SU-DHL-6 (cell line): ENCODE data around the gene LMX1A.

ENCODE experiments used
- H2AFZ ChIP-seq: fragments of 200-600 bp; sonication (generic); 2 replicates; pipeline ENCODE4 v1.6.1; 2014; ENCODE audit warnings: low read depth, mild to moderate bottlenecking, moderate library complexity, mixed read lengths, antibody characterized with exemption, low read length; ENCODE audit not compliant: severe bottlenecking
- H3F3A ChIP-seq: fragments of 200-600 bp; shearing (Covaris generic); 2 replicates; pipeline ENCODE4 v1.6.0; 2016; ENCODE audit warnings: antibody characterized with exemption, mild to moderate bottlenecking; ENCODE audit not compliant: insufficient read depth
- H3K27ac ChIP-seq: fragments of 200-600 bp; sonication (generic); 2 replicates; pipeline ENCODE4 v1.5.1; 2016; ENCODE audit warnings: low read depth, mild to moderate bottlenecking, low read length, moderate library complexity, mixed read lengths
- H3K27me3 ChIP-seq: fragments of 200-600 bp; sonication (generic), shearing (Covaris generic); 2 replicates; pipeline ENCODE4 v1.6.0; 2014; ENCODE audit warnings: mild to moderate bottlenecking, low read length
- H3K36me3 ChIP-seq: fragments of 200-600 bp; sonication (generic); 2 replicates; pipeline ENCODE4 v1.6.1; 2014; ENCODE audit warnings: mild to moderate bottlenecking, low read length, mixed read lengths
- H3K4me2 ChIP-seq: fragments of 300-600, 200-600 bp; shearing (Covaris generic), sonication (generic); 2 replicates; pipeline ENCODE4 v1.6.0; 2014; ENCODE audit warnings: low read length, low read depth, mild to moderate bottlenecking; ENCODE audit not compliant: poor library complexity, severe bottlenecking
- H3K4me3 ChIP-seq: fragments of 200-600 bp; sonication (generic); 2 replicates; pipeline ENCODE4 v1.5.1; 2014; ENCODE audit warnings: antibody characterized with exemption, low read length, mild to moderate bottlenecking, mixed read lengths; ENCODE audit not compliant: insufficient read depth, poor library complexity, severe bottlenecking
- H3K79me2 ChIP-seq: fragments of 200-600 bp; sonication (generic); 2 replicates; pipeline ENCODE4 v1.6.1; 2014; ENCODE audit warnings: mild to moderate bottlenecking, low read length, moderate library complexity; ENCODE audit not compliant: insufficient read depth
- H3K9ac ChIP-seq: fragments of 200-600 bp; sonication (generic); 2 replicates; pipeline ENCODE4 v1.7.0; 2014; ENCODE audit warnings: mild to moderate bottlenecking, low read length
- H3K9me2 ChIP-seq: fragments of 200-600 bp; sonication (generic); replicated peaks from 2 replicates; pipeline ENCODE4 v1.6.1; 2014; ENCODE audit warnings: low read length; ENCODE audit not compliant: insufficient read depth
- H3K9me3 ChIP-seq: fragments of 200-600 bp; sonication (generic); 2 replicates; pipeline ENCODE4 v1.6.1; 2014; ENCODE audit warnings: low read length, mixed read lengths; ENCODE audit not compliant: insufficient read depth
- H4K20me1 ChIP-seq: fragments of 200-600 bp; sonication (generic); 2 replicates; pipeline ENCODE4 v1.6.1; 2014; ENCODE audit warnings: low read depth, mild to moderate bottlenecking, antibody characterized with exemption, low read length, moderate library complexity, mixed read lengths
- EZH2phosphoT487 ChIP-seq: fragments of 200-600 bp; sonication (generic), shearing (Covaris generic); conservative IDR thresholded peaks from 2 replicates; pipeline ENCODE4 v1.6.1; 2018; ENCODE audit warnings: mild to moderate bottlenecking, antibody characterized with exemption, low read length, moderate library complexity, mixed read lengths
- TF ChIP-seq, protein P1 (sequence below): fragments of 200-600 bp; sonication (generic); IDR thresholded peaks from one replicate; pipeline ENCODE4 v1.5.1; 2017; ENCODE audit warnings: antibody characterized with exemption, mild to moderate bottlenecking, low read length, moderate library complexity; ENCODE audit not compliant: insufficient read depth, poor library complexity, severe bottlenecking

Gene LMX1A

DNA sequence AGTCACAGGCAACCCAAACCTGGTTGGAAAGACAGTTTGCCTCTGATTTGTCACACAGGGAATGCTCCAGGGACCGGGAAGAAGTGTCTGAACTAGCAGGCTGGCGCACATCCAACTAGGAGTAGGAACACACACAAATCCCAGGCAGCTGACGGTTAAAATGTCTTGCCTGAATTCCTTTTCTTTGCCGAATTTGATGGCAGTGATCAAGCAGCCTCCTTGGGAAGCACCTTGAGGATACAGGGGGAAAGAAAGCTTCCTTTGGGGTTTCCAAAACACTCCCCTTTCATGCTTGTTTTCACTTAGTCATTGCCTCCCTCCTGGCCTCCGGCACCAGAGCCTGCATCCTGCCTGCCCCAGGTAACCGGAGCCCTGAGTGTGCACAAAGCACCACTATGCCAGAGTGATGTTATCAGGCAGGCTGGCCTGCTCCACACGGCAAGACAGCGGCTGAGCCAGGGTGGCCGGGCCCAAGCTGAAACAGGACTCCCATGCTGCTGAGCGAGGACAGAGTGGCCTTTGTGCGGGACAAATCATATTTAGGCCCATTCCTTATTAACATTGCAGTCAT lies 193.8 kb downstream of the LMX1A start:
- TF ChIP-seq EZH2phosphoT487, result no peak
- TF ChIP-seq, protein P1, sequence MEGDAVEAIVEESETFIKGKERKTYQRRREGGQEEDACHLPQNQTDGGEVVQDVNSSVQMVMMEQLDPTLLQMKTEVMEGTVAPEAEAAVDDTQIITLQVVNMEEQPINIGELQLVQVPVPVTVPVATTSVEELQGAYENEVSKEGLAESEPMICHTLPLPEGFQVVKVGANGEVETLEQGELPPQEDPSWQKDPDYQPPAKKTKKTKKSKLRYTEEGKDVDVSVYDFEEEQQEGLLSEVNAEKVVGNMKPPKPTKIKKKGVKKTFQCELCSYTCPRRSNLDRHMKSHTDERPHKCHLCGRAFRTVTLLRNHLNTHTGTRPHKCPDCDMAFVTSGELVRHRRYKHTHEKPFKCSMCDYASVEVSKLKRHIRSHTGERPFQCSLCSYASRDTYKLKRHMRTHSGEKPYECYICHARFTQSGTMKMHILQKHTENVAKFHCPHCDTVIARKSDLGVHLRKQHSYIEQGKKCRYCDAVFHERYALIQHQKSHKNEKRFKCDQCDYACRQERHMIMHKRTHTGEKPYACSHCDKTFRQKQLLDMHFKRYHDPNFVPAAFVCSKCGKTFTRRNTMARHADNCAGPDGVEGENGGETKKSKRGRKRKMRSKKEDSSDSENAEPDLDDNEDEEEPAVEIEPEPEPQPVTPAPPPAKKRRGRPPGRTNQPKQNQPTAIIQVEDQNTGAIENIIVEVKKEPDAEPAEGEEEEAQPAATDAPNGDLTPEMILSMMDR, result no peak
- no peak overlapping the region for H3K4me3 ChIP-seq
- no peaks in the 10 kb centered on the region for H3K27me3 ChIP-seq
- H2AFZ ChIP-seq, result no peak overlapping the region
- no peaks in the 10 kb centered on the region for H3K9me2 ChIP-seq
- no peaks in the 10 kb centered on the region for H3F3A ChIP-seq
- H3K4me2 ChIP-seq, result no peak overlapping the region
- H3K9me3 ChIP-seq, result no peaks in the 10 kb centered on the region
- H4K20me1 ChIP-seq, result no peaks in the 10 kb centered on the region
- H3K36me3 ChIP-seq, result no peaks in the 10 kb centered on the region
- no peak overlapping the region for H3K27ac ChIP-seq
- H3K79me2 ChIP-seq, result no peaks in the 10 kb centered on the region
- H3K9ac ChIP-seq, result no peak overlapping the region

DNA sequence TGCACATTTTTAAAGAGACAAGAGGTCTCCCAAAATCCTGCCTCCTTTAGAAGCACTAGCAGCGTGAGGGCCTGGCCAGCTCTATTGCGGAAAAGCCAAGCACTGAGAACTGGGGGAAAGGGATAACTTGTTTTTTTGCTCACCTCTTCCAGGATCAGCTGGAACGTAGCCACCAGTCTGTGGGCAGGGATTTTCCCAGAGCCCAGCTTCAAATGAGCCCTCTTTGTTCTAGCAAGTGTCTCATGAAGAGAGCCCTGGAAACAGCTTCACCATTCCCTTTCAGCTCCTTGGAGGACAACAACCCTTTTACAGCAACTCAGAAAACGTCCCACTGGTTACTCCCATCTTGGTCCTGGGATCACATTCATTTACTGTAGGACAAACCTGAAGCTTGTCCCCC lies 195.4 kb downstream of the LMX1A start:
- H2AFZ ChIP-seq, result no peak overlapping the region
- no peak overlapping the region for H3K4me2 ChIP-seq

DNA sequence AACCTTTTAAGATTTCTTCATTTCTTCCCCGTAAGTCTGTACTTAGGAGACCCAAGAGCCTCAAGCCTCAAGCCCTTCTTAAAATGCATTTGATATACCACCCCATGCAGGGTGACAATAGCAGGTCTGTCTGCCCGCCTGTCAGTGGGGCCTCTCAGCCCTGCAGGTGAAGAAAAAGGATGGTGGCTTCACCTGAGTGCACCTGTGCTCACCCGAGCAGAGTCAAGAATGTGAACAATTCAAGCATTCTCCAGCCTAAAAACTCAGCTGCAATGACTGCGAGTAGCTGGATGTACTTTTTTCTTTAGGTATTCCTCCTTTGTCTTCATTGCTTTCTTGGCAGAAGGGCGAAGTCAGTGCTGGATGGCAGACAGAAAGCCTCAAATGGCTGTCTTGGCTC lies 203.3 kb downstream of the LMX1A start:
- Histone ChIP-seq H3K4me2 (no peak overlapping the region), H3K36me3 (no peaks in the 10 kb centered on the region), H3K9me3 (no peaks in the 10 kb centered on the region), H3K4me3 (no peak overlapping the region), H3K27ac (no peak overlapping the region), H3K27me3 (no peaks in the 10 kb centered on the region), H3F3A (no peaks in the 10 kb centered on the region), H4K20me1 (no peaks in the 10 kb centered on the region), H2AFZ (no peak overlapping the region), H3K9me2 (no peaks in the 10 kb centered on the region), H3K9ac (no peak overlapping the region), H3K79me2 (no peaks in the 10 kb centered on the region)
- no peak for TF ChIP-seq EZH2phosphoT487
- TF ChIP-seq, protein P1, result no peak

More for the DNA sequence above, 195.4 kb downstream of the LMX1A start:
- no peak overlapping the region for H3K27ac ChIP-seq
- H3K79me2 ChIP-seq, result no peaks in the 10 kb centered on the region
- H3F3A ChIP-seq, result no peaks in the 10 kb centered on the region
- H3K36me3 ChIP-seq, result no peaks in the 10 kb centered on the region
- no peaks in the 10 kb centered on the region for H3K9me3 ChIP-seq
- no peaks in the 10 kb centered on the region for H3K27me3 ChIP-seq
- TF ChIP-seq, protein P1, result no peak
- no peak for TF ChIP-seq EZH2phosphoT487
- no peaks in the 10 kb centered on the region for H4K20me1 ChIP-seq
- no peaks in the 10 kb centered on the region for H3K9me2 ChIP-seq
- no peak overlapping the region for H3K4me3 ChIP-seq
- H3K9ac ChIP-seq, result no peak overlapping the region
